ENCODE measurements around the gene PDLIM5.
"Not testable (repeated sequence)": the region's sequence is repeated elsewhere in the genome, so short reads cannot be mapped to it uniquely, and the experiment has no call there.

PDLIM5 gene

DNA sequence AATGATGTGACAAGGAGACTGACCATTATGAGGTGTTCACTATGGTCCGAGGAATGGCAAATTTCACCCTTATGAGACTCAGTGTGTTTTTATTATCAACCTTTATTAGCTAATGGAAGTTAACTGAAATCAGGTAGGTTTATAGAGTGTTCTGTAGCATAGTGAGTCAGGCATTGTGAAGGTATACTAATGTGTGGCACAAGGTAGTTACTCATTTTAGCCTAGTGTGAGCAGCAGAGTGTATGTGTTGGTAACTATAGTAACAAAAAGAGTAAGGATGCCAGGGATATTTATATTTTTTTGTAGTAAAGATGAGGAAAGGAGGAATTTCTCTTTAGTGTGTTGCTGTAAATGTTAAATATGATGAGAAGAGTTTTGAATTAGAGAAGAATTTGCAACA is 12.0 kb downstream of the PDLIM5 start:
- no peak for DNase-seq

- DNase-seq, result no peak
Observed at GRCh38 chr4:94466371-94466770, 14.6 kb downstream of the PDLIM5 start.

DNA sequence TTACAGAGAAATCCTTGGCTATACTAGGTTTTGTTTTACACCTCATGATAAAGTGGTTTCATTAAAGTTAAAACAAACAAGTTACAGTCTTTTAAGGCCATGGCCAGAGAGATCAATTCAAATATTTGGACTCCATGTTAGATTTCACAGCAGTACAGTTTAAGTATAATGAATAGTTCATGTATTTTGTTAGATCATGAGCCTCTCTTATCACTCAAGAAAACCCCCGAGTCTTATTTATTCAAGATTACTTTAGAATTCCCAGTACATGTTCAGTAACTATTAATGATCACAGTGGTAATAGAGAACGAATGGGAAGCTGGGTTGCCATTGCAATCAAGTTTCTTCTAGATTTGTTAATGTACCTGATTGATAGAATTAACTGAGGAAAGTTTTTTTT is 15.2 kb downstream of the PDLIM5 start:
- no peak for DNase-seq

DNA sequence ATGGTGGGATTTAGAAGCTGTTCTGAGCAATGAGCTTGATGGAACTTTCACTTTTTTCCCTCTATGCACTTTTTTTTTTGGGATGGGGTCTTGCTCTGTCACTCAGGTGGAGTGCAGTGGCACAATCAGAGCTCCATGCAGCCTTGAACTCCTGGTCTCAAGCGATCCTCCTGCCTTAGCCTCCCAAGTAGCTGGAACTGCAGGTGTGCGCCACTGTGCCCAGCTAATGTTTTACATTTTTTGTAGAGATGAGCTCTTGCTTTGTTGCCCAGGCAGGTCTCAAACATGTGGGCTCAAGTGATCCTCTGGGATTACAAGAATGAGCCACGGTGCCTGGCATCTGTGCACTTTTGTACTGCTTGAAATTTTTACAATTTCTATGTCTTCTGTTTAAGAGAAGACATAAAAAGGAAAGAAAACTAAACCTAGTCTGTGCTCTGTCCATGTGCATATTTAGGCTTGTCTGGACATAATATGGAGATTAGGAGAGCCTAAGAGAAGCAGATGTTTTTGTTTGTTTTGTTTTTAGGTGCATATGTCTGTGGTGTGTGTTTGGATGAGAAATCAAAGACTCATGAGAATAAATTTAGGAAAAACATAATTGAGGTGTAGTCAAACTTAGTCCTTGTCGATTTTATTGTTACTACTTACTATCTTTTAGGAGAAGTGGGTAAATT is 16.5 kb downstream of the PDLIM5 start:
- DNase-seq, result no peak

GRCh38 chr4:94469221-94469784 is 17.6 kb downstream of the PDLIM5 start:
- no peak for DNase-seq

- no peak for DNase-seq
Observed at GRCh38 chr4:94470132-94470531, 18.4 kb downstream of the PDLIM5 start.

- DNase-seq, result not testable (repeated sequence)
Observed at GRCh38 chr4:94470782-94471181, 19.0 kb downstream of the PDLIM5 start.

DNA sequence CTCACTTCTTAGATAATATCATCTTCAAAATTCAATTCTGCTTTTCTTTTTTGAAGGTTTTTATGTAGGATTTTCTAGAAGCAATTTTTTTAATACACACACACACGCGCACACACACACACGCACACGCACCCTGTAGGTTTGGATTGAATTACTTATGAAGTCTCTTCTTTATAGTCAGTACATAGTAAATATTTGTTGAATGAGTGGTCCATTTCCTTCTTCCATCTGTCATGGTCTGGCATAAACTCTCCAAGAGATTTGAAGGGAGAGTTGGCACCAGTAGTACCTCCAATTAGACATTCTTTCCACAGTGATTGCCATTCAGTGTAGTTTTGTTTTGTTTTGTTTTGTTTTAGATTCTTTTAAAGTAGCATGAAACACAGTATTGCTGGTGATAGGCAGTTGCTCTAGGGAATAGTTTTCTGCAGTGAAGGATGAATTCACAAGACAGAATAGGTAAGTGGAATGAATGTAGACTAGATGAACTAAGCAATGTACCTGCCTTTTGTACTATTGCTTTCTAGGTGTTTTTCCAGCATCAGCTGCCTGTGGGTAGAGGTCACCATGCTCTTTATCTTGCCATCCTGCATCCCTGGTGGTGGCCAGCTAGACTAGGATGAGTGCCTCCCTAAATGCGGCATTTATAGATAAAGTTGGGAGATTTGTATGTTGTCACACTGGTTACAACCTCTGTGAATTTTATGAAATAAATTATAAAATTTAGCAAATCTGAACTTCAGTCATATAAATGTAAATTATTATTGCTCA is 20.5 kb downstream of the PDLIM5 start:
- no peak for DNase-seq

GRCh38 chr4:94475050-94475449 is 23.3 kb downstream of the PDLIM5 start:
- no peak for DNase-seq

- no peak for DNase-seq
Observed at GRCh38 chr4:94475794-94476193, 24.1 kb downstream of the PDLIM5 start.

- no peak for DNase-seq
Observed at GRCh38 chr4:94477227-94477626, 25.5 kb downstream of the PDLIM5 start.

DNA sequence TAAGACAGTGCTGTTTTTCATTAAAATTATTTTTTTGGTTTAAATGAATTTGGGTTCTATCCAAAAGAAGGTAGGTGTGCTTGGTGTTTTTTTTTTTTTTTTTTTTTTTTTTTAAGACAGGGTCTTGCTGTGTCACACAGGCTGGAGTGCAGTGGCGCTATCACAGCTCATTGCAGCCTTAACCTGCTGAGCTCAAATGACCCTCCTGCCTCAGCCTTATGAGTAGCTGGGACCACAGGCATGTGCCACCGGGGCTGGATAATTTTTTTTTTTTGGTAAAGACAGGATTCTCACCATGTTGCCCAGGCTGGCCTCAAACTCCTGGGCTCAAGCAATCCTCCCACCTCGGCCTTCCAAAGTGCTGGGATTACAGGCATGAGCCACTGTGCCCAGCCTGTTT is 27.1 kb downstream of the PDLIM5 start:
- DNase-seq, result not testable (repeated sequence)

DNA sequence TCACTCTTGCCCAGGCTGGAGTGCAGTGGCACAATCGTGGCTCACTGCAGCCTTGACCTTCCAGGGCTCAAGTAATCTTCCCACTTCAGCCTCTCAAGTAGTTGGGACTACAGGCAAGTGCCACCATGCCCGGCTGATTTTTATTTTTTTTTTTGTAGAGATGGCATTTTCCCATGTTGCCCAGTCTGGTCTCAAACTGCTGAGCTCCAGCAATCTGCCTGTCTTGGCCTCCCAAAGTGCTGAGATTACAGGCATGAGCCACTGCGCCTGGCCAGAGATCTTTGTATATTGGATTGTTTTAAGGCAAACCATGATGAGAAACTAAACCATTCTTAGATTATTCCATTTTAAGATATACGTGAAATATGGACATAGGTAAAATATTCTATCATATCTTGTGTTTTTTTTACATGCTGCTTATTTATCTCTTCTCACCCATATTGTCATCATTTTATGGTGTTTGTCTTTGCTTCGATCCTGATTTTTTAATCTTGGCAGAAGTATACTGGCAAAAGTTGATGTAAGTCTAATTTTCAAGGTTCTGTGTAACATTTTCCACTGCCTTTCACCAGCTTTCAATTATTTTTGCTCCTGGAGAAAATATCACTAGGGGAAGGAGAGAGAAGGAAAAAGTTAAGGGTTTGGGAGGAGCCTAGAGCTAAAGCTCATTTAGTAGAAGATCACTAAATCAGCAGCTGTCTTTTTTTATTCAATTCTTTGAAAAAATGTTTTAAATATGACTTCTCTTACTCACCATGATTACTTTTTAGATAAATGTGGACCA is 27.8 kb downstream of the PDLIM5 start:
- DNase-seq, result no peak

- no peak for DNase-seq
Observed at GRCh38 chr4:94480362-94480951, 28.7 kb downstream of the PDLIM5 start.

DNA sequence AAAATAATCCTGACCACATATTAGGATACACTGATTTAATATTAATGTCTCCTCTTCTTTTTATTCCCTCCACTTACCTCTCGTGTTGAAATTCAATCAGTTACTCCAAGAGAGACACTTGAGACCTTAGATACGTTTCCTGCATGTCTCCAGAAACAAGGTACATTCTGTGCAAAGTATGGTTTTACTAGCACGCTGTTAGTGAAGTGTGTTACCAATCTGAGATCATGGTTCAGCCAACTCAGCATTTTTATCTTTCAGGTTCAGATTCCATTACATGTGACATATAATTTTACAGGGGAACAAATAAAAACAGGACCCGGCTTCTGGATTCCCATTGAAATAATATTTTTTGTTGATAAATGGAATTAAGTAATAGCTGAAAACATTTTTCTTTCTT is 32.2 kb downstream of the PDLIM5 start:
- no peak for DNase-seq

- no peak for DNase-seq
Observed at GRCh38 chr4:94484818-94485217, 33.1 kb downstream of the PDLIM5 start.

- DNase-seq, result no peak
Observed at GRCh38 chr4:94486372-94486801, 34.6 kb downstream of the PDLIM5 start.

DNA sequence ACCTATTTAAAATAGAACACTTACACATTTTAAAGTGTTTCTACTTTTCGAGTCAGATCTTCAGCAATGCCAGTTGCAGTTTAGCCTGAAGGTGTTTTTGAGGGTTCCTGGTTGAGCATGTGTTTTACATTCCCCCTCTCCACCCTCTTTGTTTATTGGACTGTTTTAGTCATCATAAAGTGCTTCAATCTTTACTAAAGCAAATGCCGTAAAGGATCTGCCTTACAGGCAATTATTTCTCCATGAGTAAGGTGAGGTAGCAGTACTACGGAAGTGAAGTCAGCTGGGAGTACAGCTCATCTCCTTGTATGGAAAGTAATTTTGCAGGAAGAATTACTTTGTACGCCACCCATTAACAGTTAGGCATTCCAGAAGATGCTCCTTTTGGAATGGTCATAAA is 36.9 kb downstream of the PDLIM5 start:
- DNase-seq, result no peak

DNA sequence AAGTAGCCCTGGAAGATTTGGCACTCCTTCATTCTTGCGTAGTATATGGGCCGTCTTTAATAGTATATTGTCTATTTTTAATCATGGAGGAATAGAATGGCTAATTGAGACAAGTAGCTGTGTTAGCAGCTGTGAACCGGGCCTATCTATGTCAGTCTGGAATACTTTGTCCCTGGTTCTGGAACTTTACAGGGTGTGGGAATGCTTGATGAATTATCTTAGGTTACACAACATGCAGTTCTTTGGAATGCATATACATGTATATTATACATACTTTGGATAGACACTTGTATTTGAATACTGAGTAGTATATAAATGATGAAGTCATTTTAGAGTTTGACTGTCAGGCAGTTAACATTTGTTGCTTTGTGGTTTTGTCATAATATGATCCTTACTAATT is 37.4 kb downstream of the PDLIM5 start:
- DNase-seq, result no peak

DNA sequence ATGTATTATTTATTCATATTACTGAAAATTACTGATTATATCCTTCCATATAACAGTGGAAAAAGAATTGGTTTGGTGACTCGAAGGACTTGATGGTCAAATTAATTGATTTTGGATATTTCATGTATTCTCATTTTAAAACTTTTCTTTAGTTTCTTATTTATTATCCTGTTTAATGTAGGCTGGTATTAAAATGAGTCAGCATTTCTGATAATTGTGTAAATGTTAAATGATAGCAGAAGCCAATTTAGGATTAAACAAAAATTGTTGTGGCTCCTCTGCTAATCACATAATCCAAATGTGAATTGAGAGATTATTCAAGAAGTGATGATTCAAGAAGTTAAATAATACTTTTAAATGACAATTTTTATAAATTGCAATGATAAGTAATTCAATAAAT is 38.7 kb downstream of the PDLIM5 start:
- no peak for DNase-seq

GRCh38 chr4:94491322-94491721 is 39.6 kb downstream of the PDLIM5 start:
- no peak for DNase-seq

- no peak for DNase-seq
Observed at GRCh38 chr4:94495408-94495807, 43.7 kb downstream of the PDLIM5 start.

DNA sequence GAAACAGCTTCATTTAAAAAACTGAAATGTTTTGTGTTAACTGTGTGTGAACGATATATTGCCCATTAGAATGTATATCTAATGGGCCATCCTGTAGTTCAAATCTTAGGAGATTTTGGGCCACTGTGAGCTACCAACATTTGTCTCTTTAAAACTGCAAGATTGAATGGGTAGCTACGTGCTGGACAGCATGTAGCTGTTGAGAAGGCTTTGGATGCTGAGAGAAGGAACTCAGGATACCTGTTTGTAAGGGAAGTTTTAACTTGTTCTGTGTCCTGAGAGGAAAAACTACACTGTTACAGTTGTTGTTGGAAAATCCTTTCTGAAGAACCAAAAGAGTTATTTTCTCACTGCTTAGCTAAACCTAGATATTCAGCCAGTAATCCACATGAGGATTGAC is 45.9 kb downstream of the PDLIM5 start:
- no peak for DNase-seq

Measured in activated naive CD4-positive, alpha-beta T cell treated with Interleukin-2 at 50 U/mL for 16 hours (primary cell).